HepG2 (cell line): ENCODE results near the gene NUDT8. TPM values are rescaled to one million over a fixed set of nuclear protein-coding genes. Genes with fewer than 3 reads are reported as not detected.

Source experiments
- EZH2 ChIP-seq: conservative IDR thresholded peaks from 2 replicates; pipeline ENCODE4 v1.6.1; 2012; ENCODE audit warnings: mild to moderate bottlenecking, low read depth, low read length, moderate library complexity
- GATAD2A ChIP-seq: IDR thresholded peaks from 2 replicates; pipeline ENCODE4 v1.6.1; 2016
- HNF4A ChIP-seq: sonication (generic); formaldehyde crosslinking; IDR thresholded peaks from 2 replicates; pipeline ENCODE4 v1.4.0; 2020; ENCODE audit warnings: missing genetic modification reagents
- IKZF4 ChIP-seq: sonication (generic); formaldehyde crosslinking; IDR thresholded peaks from 2 replicates; pipeline ENCODE4 v1.5.1; 2020; ENCODE audit warnings: borderline replicate concordance, mild to moderate bottlenecking, low read depth, missing genetic modification reagents; ENCODE audit errors: not compliant biosample characterization
- KLF16 ChIP-seq, 2 experiments: sonication (generic) in 1 of 2; formaldehyde crosslinking in 1 of 2; IDR thresholded peaks; 2 replicates each; pipeline versions ENCODE4 v1.6.1 to v1.8.0; 2016 to 2023; ENCODE audit warnings: missing genetic modification reagents in 2 of 2, missing compliant biosample characterization in 1 of 2
- MED13 ChIP-seq: sonication (generic); formaldehyde crosslinking; IDR thresholded peaks from 2 replicates; pipeline ENCODE4 v1.5.0; 2020; ENCODE audit warnings: missing genetic modification reagents
- TMF1 ChIP-seq: sonication (generic); formaldehyde crosslinking; IDR thresholded peaks from 2 replicates; pipeline ENCODE4 v1.8.1; 2022; ENCODE audit warnings: low read depth, missing genetic modification reagents
- TOE1 ChIP-seq: sonication (generic); formaldehyde crosslinking; IDR thresholded peaks from 2 replicates; pipeline ENCODE4 v1.4.0; 2020; ENCODE audit warnings: mild to moderate bottlenecking, missing genetic modification reagents
- ZFP1 ChIP-seq: IDR thresholded peaks from 2 replicates; pipeline ENCODE4 v1.6.1; 2016
- ZFP62 ChIP-seq: sonication (generic); formaldehyde crosslinking; IDR thresholded peaks from 2 replicates; pipeline ENCODE4 v1.4.0; 2020; ENCODE audit warnings: missing genetic modification reagents
- ZMAT3 ChIP-seq: sonication (generic); formaldehyde crosslinking; conservative IDR thresholded peaks from 2 replicates; pipeline ENCODE4 v1.7.0; 2021; ENCODE audit warnings: missing genetic modification reagents
- ZMYM4 ChIP-seq: sonication (generic); formaldehyde crosslinking; IDR thresholded peaks from 2 replicates; pipeline ENCODE4 v1.8.1; 2023; ENCODE audit warnings: mild to moderate bottlenecking, missing genetic modification reagents
- ZNF282 ChIP-seq: fragments of 450-650 bp; IDR thresholded peaks from 2 replicates; pipeline ENCODE4 v1.6.1; 2018; ENCODE audit not compliant: partially characterized antibody
- ZNF33B ChIP-seq: sonication (generic); formaldehyde crosslinking; IDR thresholded peaks from 2 replicates; pipeline ENCODE4 v1.5.1; 2020; ENCODE audit warnings: mild to moderate bottlenecking, missing genetic modification reagents
- ZNF383 ChIP-seq: sonication (generic); formaldehyde crosslinking; IDR thresholded peaks from 2 replicates; pipeline ENCODE4 v1.4.0; 2020; ENCODE audit warnings: missing genetic modification reagents, mild to moderate bottlenecking, borderline replicate concordance
- ZNF589 ChIP-seq: sonication (generic); formaldehyde crosslinking; conservative IDR thresholded peaks from 2 replicates; pipeline ENCODE4 v1.8.0; 2022; ENCODE audit warnings: mild to moderate bottlenecking, moderate library complexity, missing genetic modification reagents
- ZNF644 ChIP-seq: IDR thresholded peaks from 2 replicates; pipeline ENCODE4 v1.6.1; 2016; ENCODE audit warnings: low read depth
- ZNF709 ChIP-seq: sonication (generic); formaldehyde crosslinking; IDR thresholded peaks from 2 replicates; pipeline ENCODE4 v1.5.0; 2020; ENCODE audit warnings: mild to moderate bottlenecking, missing genetic modification reagents
- polyA plus RNA-seq, 8 experiments: library from polyadenylated mRNA; depleted of rRNA in 3 of 8; stranded (reverse) in 7 of 8; unstranded in 1 of 8; fragments of >200 nt; fragmentation: Illumina TruSeq in 4 of 8; extraction: Trizol in 4 of 8; gene quantifications; 2 replicates each; pipeline versions ENCODE4 v1.2.1 to v1.2.3, GENCODE V29; 2011 to 2016; ENCODE audit warnings: low read depth in 4 of 8, missing spikeins in 1 of 8, mixed read lengths in 1 of 8; ENCODE audit not compliant: insufficient read depth in 1 of 8
- total RNA-seq, 5 experiments: library from RNA; depleted of rRNA; stranded (reverse); fragments of >200 nt; fragmentation: Illumina TruSeq; extraction: Trizol; gene quantifications; 2 replicates each; pipeline ENCODE4 v1.2.3, GENCODE V29; 2016; ENCODE audit warnings: low read depth in 1 of 5
- TF ChIP-seq, protein P1 (sequence below), 2 experiments: sonication (generic) in 1 of 2; formaldehyde crosslinking in 1 of 2; IDR thresholded peaks; 2 replicates each; pipeline versions ENCODE4 v1.4.0 to v1.6.1; 2016 to 2020; ENCODE audit warnings: borderline replicate concordance in 1 of 2, low read depth in 1 of 2, mild to moderate bottlenecking in 1 of 2, missing genetic modification reagents in 1 of 2
- TF ChIP-seq, protein P2 (sequence below): sonication (generic); formaldehyde crosslinking; IDR thresholded peaks from 2 replicates; pipeline ENCODE4 v1.4.0; 2020; ENCODE audit warnings: missing genetic modification reagents, mild to moderate bottlenecking, borderline replicate concordance
- TF ChIP-seq, protein P3 (sequence below): sonication (generic); formaldehyde crosslinking; IDR thresholded peaks from 2 replicates; pipeline ENCODE4 v1.4.0; 2020; ENCODE audit warnings: mild to moderate bottlenecking, missing genetic modification reagents

Gene NUDT8
- total and polyA plus RNA-seq, 2 of the 13 experiments (the other 11 are each of a cell fraction or from before 2014, with no cell fraction given), result 6.7 to 25.8 TPM

DNA sequence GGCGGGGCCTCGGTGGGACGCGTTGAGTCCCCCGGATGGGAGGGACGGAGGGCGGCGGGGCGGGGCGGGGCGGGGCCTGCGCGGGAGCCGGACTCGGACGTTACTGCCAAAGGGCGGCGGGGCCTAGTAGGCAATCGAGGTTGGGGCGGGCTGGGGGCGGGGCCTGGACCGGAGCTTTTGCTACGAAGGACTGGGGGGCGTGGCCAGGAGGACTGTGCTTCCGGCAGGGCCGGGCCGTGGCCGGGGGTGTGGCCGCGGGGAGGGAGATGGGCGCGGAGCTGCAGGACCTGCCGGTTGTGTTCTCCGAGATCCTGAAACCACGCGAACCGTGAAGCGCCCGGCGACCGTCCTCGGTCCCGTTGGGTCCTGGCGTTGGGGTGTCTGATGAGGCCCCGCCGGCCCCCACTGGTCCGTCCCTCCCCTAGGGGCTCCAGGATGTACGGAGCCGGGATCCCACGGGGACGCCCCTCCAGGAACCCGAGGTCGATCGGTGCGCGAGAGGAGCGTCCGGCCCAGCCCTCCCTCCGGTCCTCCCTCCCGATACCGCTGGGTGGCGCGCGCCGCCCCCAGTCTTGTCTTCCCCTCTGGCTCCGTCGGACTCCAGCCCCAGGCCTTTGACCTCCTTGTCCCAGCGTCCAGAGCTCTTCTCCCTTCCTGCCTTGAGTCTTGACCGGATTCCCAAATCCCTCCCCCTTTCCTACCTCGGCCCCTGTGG, 648 bp upstream of the NUDT8 start (continued):
- TF ChIP-seq, protein P1, sequence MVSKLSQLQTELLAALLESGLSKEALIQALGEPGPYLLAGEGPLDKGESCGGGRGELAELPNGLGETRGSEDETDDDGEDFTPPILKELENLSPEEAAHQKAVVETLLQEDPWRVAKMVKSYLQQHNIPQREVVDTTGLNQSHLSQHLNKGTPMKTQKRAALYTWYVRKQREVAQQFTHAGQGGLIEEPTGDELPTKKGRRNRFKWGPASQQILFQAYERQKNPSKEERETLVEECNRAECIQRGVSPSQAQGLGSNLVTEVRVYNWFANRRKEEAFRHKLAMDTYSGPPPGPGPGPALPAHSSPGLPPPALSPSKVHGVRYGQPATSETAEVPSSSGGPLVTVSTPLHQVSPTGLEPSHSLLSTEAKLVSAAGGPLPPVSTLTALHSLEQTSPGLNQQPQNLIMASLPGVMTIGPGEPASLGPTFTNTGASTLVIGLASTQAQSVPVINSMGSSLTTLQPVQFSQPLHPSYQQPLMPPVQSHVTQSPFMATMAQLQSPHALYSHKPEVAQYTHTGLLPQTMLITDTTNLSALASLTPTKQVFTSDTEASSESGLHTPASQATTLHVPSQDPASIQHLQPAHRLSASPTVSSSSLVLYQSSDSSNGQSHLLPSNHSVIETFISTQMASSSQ (IDR thresholded peaks at IDR 0.05; ENCODE audit: low read depth), result no peak
- TF ChIP-seq, protein P1 (CRISPR knock-in tag; IDR thresholded peaks at IDR 0.05; ENCODE audit: borderline replicate concordance), result no peak; the same call in 1 of the 2 replicates
- TF ChIP-seq KLF16 (CRISPR knock-in tag; IDR thresholded peaks at IDR 0.05), result peak in 1 of 2 experiments; percentile 94; a peak in 2 of 4 replicates
- TF ChIP-seq, protein P2, sequence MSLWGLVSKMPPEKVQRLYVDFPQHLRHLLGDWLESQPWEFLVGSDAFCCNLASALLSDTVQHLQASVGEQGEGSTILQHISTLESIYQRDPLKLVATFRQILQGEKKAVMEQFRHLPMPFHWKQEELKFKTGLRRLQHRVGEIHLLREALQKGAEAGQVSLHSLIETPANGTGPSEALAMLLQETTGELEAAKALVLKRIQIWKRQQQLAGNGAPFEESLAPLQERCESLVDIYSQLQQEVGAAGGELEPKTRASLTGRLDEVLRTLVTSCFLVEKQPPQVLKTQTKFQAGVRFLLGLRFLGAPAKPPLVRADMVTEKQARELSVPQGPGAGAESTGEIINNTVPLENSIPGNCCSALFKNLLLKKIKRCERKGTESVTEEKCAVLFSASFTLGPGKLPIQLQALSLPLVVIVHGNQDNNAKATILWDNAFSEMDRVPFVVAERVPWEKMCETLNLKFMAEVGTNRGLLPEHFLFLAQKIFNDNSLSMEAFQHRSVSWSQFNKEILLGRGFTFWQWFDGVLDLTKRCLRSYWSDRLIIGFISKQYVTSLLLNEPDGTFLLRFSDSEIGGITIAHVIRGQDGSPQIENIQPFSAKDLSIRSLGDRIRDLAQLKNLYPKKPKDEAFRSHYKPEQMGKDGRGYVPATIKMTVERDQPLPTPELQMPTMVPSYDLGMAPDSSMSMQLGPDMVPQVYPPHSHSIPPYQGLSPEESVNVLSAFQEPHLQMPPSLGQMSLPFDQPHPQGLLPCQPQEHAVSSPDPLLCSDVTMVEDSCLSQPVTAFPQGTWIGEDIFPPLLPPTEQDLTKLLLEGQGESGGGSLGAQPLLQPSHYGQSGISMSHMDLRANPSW (CRISPR knock-in tag), result no peak
- no peak for TF ChIP-seq ZNF33B (CRISPR knock-in tag)
- TF ChIP-seq ZMYM4, result peak; percentile 51; the same call in 1 of the 2 replicates
- no peak for TF ChIP-seq TOE1 (CRISPR knock-in tag)
- no peak for TF ChIP-seq ZNF589
- TF ChIP-seq ZFP62 (CRISPR knock-in tag), result no peak
- TF ChIP-seq ZFP1 (CRISPR knock-in tag), result no peak
- TF ChIP-seq, protein P3, sequence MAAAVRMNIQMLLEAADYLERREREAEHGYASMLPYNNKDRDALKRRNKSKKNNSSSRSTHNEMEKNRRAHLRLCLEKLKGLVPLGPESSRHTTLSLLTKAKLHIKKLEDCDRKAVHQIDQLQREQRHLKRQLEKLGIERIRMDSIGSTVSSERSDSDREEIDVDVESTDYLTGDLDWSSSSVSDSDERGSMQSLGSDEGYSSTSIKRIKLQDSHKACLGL (CRISPR knock-in tag), result peak; percentile 49; the same call in 1 of the 2 replicates
- TF ChIP-seq GATAD2A, result peak; percentile 71
- no peak for TF ChIP-seq ZNF383 (CRISPR knock-in tag)
- TF ChIP-seq TMF1 (CRISPR knock-in tag), result no peak
- no peak for TF ChIP-seq EZH2
- TF ChIP-seq IKZF4 (CRISPR knock-in tag), result no peak
- no peak; the same call in 1 of the 2 replicates for TF ChIP-seq MED13 (CRISPR knock-in tag)
- no peak for TF ChIP-seq ZNF709 (CRISPR knock-in tag)
- no peak for TF ChIP-seq ZNF644 (CRISPR knock-in tag)
- TF ChIP-seq HNF4A, result peak; percentile 77
- no peak for TF ChIP-seq ZNF282
- TF ChIP-seq ZMAT3, result peak; percentile 50; the same call in 1 of the 2 replicates
